HG03378 (cell line): ENCODE data around the gene ANKRD61.
A peak's percentile ranks its signal among the peaks of the same experiment; 100 is the strongest.
"Not testable (repeated sequence)": the region's sequence is repeated elsewhere in the genome, so short reads cannot be mapped to it uniquely, and the experiment has no call there.

Source experiments
- ATAC-seq: cut with Tn5 transposase; IDR thresholded peaks from one replicate; pipeline ENCODE4 v1.9.1; 2021; ENCODE audit warnings: mild to moderate bottlenecking, moderate library complexity; ENCODE audit not compliant: unreplicated experiment

The ANKRD61 gene

GRCh38 chr7:6030988-6031387 lies at the start of gene ANKRD61:
Gene ANKRD61, plus strand, starts transcription at chr7:6031376. Its CDS starts 0 bp downstream, at chr7:6031376.
- no peak for ATAC-seq

GRCh38 chr7:5987061-5987460 lies 44.1 kb upstream of the ANKRD61 start:
- not testable (repeated sequence) for ATAC-seq

DNA sequence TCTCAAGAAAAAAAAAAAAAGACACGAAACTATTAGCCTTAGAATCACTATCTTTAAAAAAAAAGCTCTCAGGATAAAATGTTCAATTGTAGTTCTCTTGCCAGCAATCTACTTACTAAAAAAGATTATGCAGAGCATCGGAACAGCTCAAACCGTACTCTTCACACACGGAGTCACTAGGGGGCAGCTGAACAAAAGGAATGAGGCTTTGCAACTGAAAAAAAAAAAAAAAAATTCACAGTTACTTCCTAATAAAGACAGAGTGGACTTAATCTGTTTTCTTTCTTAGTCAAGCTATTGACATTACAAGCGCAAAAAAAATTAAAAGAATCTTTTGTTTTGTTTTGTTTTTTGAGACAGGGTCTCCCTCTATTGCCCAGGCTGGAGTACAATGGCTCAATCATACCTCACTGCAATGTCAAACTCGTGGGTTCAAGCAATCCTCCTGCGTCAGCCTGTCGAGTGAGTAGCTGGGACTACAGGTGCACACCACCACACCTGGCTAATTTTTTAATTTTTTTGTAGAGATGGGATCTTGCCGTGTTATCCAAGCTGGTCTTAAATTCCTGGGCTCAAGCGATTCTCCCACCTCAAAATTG lies 33.9 kb upstream of the ANKRD61 start:
- ATAC-seq, result no peak

- no peak for ATAC-seq
Measured at GRCh38 chr7:6007386-6007785, 23.8 kb upstream of the ANKRD61 start.

GRCh38 chr7:6007835-6008590 lies 23.2 kb upstream of the ANKRD61 start:
- ATAC-seq, result not testable (repeated sequence)

- peak; percentile 94 for ATAC-seq
Measured at GRCh38 chr7:6008668-6009611, 22.2 kb upstream of the ANKRD61 start, which contains the start of the genes AIMP2 and PMS2. Gene AIMP2, plus strand, starts transcription at chr7:6009272. Its CDS starts 92 bp downstream, at chr7:6009364. Gene PMS2, minus strand, starts transcription at chr7:6009049. Its CDS starts 30 bp downstream, at chr7:6009019.

GRCh38 chr7:6010370-6010769 lies 20.8 kb upstream of the ANKRD61 start:
- not testable (repeated sequence) for ATAC-seq

- ATAC-seq, result no peak
Measured at GRCh38 chr7:6011541-6011940, 19.6 kb upstream of the ANKRD61 start.

- ATAC-seq, result no peak
Measured at GRCh38 chr7:6012355-6013104, 18.6 kb upstream of the ANKRD61 start.

GRCh38 chr7:6015917-6016652 lies 15.1 kb upstream of the ANKRD61 start:
- no peak for ATAC-seq

DNA sequence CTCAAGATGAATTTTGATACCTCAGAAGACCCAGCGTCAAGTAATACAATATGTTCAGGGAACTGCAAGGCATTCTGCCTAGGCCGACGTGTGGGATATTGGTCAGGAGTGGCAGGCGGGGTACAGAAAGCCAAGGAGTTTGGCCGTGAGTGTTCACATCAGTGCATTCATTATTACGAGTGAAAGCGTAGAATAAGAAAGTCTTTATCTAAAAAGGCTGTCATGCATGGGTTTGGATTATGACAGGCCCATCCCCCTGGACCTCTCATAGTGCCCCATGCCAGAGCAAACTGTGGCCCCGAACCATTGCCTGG lies 14.6 kb upstream of the ANKRD61 start:
- ATAC-seq, result no peak

GRCh38 chr7:6020371-6021286 lies 10.5 kb upstream of the ANKRD61 start:
- no peak for ATAC-seq

DNA sequence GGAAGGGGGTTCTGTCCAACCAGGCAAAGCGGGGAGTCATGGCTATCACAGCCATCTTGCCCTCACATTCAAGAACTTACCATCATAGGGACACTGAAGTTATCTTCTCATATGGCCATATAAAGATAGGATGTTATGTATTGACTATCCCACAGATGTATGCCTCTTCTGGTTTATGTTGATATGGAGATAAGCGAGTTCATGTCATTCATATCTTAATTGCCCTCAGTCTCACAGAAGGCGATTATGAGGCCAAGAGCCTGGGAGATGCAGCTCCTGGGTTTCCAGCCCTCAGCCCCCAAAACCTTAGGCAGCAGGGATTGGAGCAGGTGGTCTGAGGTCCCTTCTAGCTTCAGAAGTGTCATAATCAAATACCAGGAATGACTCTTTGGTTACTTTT lies 8.5 kb upstream of the ANKRD61 start:
- no peak for ATAC-seq

GRCh38 chr7:6023974-6024435 lies 7.2 kb upstream of the ANKRD61 start:
- no peak for ATAC-seq

DNA sequence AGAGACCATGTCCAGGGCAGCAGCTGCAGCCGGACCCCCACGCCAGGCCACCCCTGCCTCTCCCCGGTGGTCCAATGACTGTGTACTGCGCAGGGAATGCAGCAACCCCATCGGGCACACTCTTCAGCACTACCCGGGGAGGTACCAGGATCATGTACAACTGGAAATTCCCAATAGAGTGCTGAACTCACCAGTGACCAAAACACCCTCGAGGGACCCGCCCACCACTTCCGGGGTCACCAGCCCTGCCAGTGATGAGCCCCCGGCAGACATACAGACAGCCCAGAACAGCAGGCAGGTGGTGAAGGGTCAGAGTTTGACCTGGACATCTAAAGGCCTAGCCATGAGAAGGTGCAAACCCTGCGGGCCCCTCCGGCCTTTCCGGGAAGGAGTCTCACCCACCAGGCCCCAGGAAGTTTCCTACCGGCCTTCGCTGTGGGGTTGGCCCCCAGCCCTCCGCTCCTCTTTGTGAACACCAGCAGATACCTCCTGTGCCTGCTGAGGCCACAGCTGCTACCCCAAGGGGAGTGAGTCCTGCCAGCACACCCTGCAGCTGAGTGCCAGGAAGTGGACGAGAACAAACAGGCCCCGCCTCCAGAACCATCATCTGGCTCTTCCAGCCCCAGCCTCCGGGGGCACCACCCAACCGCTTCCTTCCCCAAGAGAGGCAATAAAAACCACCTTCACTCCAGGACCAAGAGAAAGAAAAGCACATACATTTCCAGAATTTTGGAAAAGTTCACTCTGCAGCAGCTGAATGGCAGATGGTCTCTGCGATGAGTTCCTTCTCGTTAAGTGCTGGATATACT lies 5.0 kb upstream of the ANKRD61 start:
- ATAC-seq, result peak; percentile 51

DNA sequence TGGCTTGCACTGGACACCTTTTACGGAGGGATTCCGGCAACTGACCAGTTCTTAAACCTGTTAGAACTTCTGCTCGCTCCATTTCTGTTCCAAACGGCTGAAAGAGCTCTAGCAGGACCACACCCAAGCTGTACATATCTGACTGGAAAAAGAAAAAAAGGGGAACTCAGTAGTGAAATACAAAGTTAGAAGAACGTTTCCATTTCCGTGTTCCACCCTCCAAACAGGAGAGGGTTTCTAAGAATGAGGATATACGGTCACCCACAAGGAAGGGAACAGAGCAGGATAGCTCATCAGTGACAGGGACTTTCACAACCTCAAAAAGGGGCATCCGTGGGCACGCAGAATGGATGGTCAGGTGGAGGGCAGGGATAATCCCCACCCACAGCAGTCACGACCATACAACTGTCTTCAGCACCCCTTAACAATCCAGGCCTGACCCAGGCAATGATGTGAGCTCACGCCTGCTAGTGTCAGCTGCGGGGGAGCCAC lies 4.3 kb upstream of the ANKRD61 start:
- no peak for ATAC-seq

GRCh38 chr7:6027806-6028365 lies 3.3 kb upstream of the ANKRD61 start:
- ATAC-seq, result no peak
